Measurements from ENCODE around the gene ARHGEF37. TPM values are rescaled to one million over a fixed set of nuclear protein-coding genes. Genes with fewer than 3 reads are reported as not detected.

Gene ARHGEF37
- total RNA-seq, 1 experiment from 2014 or later: 0.42 TPM

GRCh38 chr5:149603920-149604319 lies 22.6 kb downstream of the ARHGEF37 start:
- H3K4me2 ChIP-seq (ENCODE audit: insufficient read depth, insufficient read length, low read length): no peak overlapping the region
- no peak overlapping the region for H3K23ac ChIP-seq (ENCODE audit: insufficient read length, low read depth, low read length)
- Mint-ChIP-seq H3K9me3 (no peaks in the 10 kb centered on the region), H3K4me3 (no peak overlapping the region), H3K27me3 (ENCODE audit: low read depth) (no peaks in the 10 kb centered on the region), H3K27ac (no peak overlapping the region), H3K36me3 (ENCODE audit: insufficient read depth in 1 of 3, low read depth in 3 of 3) (no peaks in the 10 kb centered on the region), H3K4me1 (0 out of 4 replicates have a peak, but pooled peaks cover 0 to under 1% of the 10 kb centered on the region in 2 experiments)
- no peak overlapping the region for H3K9ac ChIP-seq (ENCODE audit: extremely low read depth, insufficient read length, low read length)
- no peak overlapping the region for H4K91ac ChIP-seq (ENCODE audit: insufficient read length, low read depth, low read length)
- no CpG with 5 or more reads among the region's 2 CpGs for WGBS (ENCODE audit: extremely low coverage, insufficient read length, low lambda C conversion rate)
- H2BK15ac ChIP-seq (ENCODE audit: low read depth, low read length): no peak overlapping the region
- H3K9me3 ChIP-seq (ENCODE audit: control insufficient read depth, low read depth, low read length): no peaks in the 10 kb centered on the region
- no peak overlapping the region for H3K4ac ChIP-seq (ENCODE audit: low read depth, low read length)
- no peaks in the 10 kb centered on the region for H3K4me1 ChIP-seq (ENCODE audit: insufficient read depth, low read length)
- H2BK120ac ChIP-seq (ENCODE audit: low read depth, low read length, poor library complexity, severe bottlenecking): no peak overlapping the region
- H3K79me1 ChIP-seq (ENCODE audit: insufficient read depth, low read depth, low read length, poor library complexity, severe bottlenecking): no peaks in the 10 kb centered on the region
- TF ChIP-seq, protein P1, sequence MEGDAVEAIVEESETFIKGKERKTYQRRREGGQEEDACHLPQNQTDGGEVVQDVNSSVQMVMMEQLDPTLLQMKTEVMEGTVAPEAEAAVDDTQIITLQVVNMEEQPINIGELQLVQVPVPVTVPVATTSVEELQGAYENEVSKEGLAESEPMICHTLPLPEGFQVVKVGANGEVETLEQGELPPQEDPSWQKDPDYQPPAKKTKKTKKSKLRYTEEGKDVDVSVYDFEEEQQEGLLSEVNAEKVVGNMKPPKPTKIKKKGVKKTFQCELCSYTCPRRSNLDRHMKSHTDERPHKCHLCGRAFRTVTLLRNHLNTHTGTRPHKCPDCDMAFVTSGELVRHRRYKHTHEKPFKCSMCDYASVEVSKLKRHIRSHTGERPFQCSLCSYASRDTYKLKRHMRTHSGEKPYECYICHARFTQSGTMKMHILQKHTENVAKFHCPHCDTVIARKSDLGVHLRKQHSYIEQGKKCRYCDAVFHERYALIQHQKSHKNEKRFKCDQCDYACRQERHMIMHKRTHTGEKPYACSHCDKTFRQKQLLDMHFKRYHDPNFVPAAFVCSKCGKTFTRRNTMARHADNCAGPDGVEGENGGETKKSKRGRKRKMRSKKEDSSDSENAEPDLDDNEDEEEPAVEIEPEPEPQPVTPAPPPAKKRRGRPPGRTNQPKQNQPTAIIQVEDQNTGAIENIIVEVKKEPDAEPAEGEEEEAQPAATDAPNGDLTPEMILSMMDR (conservative IDR thresholded peaks at IDR 0.05): no peak
- H3K27ac ChIP-seq (ENCODE audit: insufficient read length, low read depth, low read length): no peak overlapping the region
- no peak overlapping the region for H4K8ac ChIP-seq (replicated peaks; ENCODE audit: insufficient read length, low read depth, low read length)
- no peak overlapping the region for H2BK5ac ChIP-seq (ENCODE audit: insufficient read length, low read length)
- no peak overlapping the region for H3K14ac ChIP-seq (ENCODE audit: insufficient read depth, low read length)
- no peak overlapping the region for H2BK20ac ChIP-seq (ENCODE audit: low read depth, low read length, poor library complexity, severe bottlenecking)
- DNase-seq: no peak
- no peaks in the 10 kb centered on the region for H4K20me1 ChIP-seq (ENCODE audit: control insufficient read depth, insufficient read depth, insufficient read length)
- no peak overlapping the region for H2BK12ac ChIP-seq (ENCODE audit: insufficient read length, low read depth, low read length)
- no peak overlapping the region for H3T11ph ChIP-seq (ENCODE audit: low read length)
- H3K18ac ChIP-seq (ENCODE audit: insufficient read length, low read depth, low read length): no peak overlapping the region
- H2AFZ ChIP-seq (ENCODE audit: low read length): no peak overlapping the region
- H2AK5ac ChIP-seq (ENCODE audit: insufficient read length, low read length): no peak overlapping the region
- H3K56ac ChIP-seq (ENCODE audit: insufficient read length, low read depth, low read length): no peak overlapping the region
- no peak overlapping the region for H4K5ac ChIP-seq (ENCODE audit: insufficient read length, low read depth, low read length)
- no peaks in the 10 kb centered on the region for H3K79me2 ChIP-seq (ENCODE audit: insufficient read depth, low read length)
- H3K27me3 ChIP-seq (ENCODE audit: insufficient read depth, low read length): no peaks in the 10 kb centered on the region
- H3K23me2 ChIP-seq (ENCODE audit: insufficient read length, low read depth, low read length, poor library complexity, severe bottlenecking): no peaks in the 10 kb centered on the region
